DMS53 treated with DMSO at 0.1 percent for 48 hours (cell line): ENCODE data around the gene DDX24.
A peak's percentile ranks its signal among the peaks of the same experiment; 100 is the strongest.

Source experiments
- DNase-seq: peaks from one replicate; lab custom pipeline; 2025; ENCODE audit not compliant: unreplicated experiment; lab: John Stamatoyannopoulos, UW

Gene DDX24

GRCh38 chr14:94034886-94035285, 46.1 kb downstream of the DDX24 start:
- no peak for DNase-seq

DNA sequence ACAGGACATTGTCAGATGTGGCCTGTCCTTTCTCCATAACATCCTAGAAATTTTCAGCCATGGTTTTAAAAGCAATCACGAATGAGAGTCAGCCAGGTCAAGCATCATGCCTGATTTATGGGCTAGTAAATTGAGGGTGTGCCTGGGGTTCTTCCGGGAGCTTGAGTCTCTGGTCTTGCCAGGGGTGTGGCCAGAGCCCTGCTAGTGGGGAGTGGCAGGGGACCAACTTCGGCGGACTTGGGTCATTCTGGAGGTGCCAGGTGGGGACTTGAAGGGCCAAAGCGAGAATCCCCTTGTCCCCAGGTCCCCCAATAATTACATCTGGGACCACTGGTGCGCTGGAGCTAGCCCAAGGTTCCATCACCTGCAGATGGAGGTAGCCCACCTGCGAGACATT, 49.1 kb downstream of the DDX24 start:
- no peak for DNase-seq

DNA sequence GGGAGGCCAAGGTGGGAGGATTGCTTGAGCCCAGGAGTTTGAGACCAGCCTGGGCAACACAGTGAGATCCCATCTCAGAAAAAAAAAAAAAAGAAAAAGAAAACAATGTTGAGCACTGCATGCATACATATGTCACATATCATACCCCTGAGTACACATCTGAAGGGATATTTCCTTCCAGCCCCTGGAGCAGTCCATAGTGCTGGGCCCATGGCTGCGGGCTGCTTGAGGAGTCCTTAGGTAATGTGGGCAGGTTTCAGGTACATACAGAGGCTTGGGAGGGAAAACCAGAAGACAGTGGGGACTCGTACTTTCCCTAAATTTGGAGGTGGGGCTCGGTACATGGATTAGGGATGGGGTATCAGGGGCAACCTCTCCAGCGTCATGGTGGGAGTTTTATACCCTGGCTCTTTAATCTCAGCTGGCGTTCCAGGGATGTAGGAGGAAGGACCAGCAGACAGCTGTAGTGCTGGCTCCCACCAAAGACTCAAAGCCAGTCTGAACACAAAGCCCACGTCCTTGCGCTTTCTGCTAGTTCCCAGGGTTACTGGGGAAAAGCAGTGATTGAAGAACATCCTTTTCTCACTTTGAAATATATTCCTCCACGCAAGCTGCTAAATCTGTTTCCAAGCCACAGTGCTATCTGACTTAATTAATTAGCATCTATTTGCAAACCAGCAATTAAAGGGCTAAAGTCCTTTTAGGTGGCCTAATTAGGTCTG, 49.7 kb downstream of the DDX24 start:
- DNase-seq = no peak

GRCh38 chr14:94030571-94030970, 50.4 kb downstream of the DDX24 start:
- DNase-seq = no peak

DNA sequence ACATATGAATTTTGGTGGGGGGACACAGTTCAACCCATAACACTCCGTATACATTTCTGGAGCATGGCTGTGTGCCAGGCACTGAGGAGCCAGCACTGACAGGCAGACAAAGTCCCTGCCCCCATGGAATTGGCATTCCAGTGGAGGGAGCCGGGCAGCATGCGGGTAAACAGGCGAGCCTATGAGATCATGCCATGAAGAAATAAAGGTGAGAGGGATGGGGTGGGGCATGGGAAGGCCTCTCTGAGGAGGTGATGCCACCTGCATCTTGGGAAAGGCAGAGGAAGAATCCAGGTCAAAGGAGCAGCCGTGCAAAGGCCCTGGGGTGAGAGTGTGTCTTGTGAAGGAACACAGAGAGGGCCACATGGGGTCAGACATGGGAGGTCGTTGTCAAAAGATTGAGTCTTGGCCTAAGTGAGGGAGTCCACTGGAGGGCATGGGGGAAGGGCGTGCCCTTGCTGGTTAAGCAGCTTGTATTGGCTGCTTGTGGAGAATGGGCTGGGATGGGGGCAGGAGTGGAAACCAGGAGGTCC, 51.3 kb downstream of the DDX24 start:
- DNase-seq = no peak

- no peak for DNase-seq
Observed at GRCh38 chr14:94029265-94029664, 51.7 kb downstream of the DDX24 start.

DNA sequence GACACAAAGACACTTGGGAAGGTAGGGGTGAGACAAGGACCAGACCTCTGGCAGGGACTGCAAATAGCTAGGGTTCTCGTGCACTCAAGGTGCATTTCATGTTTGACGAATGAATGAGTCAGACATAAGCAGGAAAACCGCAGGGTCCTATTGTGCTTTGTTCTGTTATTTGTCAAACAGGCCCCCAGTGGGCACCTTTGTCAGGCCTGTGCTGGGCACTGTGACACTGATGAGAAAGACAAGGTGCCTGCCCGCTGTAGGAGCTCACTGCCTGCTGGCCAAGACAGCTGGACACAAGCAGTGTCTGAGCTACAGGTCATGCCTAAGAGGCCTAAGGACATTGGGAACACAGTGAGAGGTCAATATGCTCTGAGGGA, 52.6 kb downstream of the DDX24 start:
- DNase-seq = peak; percentile 6

DNA sequence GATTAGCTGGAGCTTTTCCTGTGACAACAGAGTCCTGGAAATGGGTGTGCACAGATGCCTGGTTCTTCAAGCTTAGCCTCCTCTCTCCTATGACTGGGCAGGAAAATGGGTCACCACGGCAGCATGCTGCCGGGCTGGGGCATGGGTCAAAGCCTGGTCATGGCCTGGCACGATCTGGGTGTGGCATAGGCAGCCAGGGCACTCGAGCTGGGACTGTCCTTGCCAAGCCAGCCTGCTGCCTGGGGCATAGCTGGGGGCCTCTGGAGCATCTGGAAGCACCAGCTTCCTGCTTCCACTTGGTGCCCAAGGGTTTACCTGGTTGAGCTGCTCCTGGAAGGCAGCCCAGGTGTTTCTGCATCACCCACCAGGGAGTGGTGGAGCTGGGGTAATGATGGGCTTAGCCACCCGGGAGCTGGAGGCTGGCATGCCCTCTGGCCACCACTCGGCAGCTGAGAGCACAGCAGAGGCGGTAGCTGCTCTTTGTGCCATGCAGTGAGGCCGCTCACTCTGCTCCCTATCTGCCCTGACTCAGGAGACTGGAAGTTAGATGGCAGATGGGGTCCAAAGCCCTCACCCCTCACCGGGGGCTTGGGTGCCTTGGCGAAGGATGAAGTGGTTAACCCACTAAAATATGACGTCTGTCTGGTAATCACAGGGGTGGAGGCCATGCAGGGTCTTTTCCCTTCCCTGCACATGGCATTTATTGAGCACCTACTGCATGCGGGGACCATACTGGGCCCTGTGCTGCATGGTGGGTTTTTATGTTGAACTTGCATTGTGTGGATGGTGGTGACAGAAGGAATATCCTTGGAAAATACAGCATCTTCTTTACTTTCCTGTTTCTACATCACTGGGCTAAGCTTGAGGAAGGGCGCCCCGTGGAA, 53.2 kb downstream of the DDX24 start:
- no peak for DNase-seq

DNA sequence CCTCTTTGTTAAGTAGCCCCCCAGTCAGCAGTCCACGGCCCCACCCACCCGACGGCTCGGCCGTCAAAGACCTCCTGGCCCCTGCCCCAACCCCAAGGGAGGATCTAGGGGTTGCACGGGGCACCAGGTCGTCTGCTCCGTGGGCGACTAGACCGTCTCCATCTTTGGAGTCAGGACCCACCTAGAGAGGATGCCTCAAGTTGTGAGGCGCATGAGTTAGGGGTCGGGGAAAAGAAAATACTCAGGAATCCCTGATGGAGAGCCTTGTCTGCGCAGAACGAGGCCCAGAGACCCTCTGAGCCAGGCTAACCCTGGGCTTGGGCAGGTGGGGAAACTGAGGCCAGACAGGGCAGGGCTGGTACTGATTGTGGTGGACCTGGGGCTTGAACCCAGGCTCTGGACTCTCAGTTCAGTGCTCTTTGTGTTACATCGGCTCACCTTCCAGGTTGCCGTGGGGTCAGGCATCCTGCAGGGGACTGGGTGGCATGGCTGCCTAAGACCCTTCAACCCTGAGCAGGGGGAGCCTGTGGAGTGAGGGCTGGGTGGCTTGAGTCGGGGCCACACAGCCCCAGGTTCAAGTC, 54.0 kb downstream of the DDX24 start:
- no peak for DNase-seq

DNA sequence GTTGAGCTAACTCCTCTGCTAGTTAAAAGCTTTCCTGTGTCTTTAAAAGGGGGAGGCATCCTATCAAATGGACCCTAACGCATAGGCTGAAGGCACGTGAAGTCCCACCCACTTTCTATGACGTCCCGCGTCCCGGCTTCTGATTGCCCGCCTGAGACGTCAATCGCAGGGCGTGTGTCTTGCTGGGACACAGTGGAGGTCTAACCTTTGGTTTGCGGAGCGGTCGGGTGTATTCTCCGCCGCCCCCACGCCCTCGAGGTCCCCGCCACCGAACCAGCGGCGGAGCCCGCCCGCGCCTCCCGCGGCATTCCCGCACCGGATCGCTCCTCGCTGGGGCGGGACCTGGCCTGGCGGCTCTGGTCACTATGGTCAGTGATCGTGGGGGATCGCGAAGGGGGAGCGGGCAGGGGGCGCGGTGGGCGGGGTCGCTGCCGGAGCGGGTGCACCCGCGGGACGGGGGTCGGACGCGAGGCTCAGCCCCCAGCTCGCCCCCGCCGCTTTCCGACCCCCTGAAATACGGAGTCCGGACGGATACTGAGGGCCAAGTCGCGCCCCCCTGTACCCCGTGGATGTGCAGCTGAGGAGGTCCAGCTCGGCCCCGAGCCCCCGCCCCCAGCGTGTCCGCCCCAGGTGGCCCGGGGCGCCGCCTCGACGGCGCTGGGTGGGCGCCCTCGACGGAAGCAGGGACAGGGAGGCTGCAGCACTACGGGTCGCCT, 54.7 kb downstream of the DDX24 start, which contains the start of gene OTUB2:
Gene OTUB2, plus strand, starts transcription at position 168 of the 716 bp plus-strand sequence. Its CDS starts 198 bp downstream, at position 366.
- DNase-seq = peak; percentile 85

DNA sequence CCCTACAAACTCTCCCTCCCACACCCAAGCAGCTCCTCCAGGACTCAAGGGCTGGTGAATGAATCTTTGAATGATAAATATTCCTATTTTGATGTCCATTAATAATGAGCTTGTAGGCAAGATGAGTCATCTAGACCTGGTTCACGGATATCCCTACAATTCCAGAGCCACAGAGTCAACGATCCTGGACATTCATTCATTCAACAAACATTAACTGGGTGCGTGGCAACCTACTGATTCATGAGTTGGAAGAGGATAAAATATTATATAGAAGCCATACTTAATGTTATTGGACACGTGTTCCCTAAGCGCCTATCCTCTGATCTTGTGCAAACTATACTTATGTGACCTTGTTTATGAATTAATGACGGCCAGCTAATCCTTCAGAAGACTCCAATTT, 55.3 kb downstream of the DDX24 start:
- DNase-seq = no peak

- DNase-seq = no peak
Observed at GRCh38 chr14:94024549-94024948, 56.5 kb downstream of the DDX24 start.

GRCh38 chr14:94022532-94023411, 58.2 kb downstream of the DDX24 start:
- no peak for DNase-seq

- DNase-seq = no peak
Observed at GRCh38 chr14:94021416-94022157, 59.4 kb downstream of the DDX24 start.

- no peak for DNase-seq
Observed at GRCh38 chr14:94021001-94021400, 60.0 kb downstream of the DDX24 start.

- no peak for DNase-seq
Observed at GRCh38 chr14:94020267-94020666, 60.7 kb downstream of the DDX24 start.

GRCh38 chr14:94019329-94019728, 61.7 kb downstream of the DDX24 start:
- no peak for DNase-seq

- DNase-seq = no peak
Observed at GRCh38 chr14:94018308-94018707, 62.7 kb downstream of the DDX24 start.

DNA sequence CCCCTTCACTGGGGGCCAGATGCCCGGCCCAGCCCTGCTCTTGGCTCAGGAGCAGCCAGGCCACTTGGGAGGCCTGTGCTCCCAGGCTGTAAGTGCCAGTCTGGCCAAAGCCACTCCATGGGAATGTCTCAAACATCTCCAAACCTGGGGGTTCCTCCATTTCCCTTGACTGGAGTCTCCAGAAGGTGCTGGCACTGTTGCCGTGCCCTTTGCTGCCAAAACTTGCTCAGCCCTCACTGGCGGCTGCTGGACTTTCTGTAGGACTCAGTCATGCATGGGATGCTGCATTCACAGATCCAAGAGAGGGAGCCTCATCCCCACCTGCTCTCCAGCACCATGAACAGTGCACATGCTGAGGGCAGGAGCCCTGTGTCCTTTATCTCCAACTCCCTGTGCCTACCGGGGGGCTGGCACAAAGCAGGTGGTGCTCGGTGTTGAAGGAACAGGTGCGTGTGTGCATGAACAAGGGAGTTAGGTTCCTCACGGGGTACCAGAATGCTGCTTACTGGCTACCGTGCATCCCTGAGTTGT, 64.5 kb downstream of the DDX24 start:
- DNase-seq = no peak
